Activated T-cell treated with anti-CD3 and anti-CD28 coated beads for 48 hours (primary cell): Measurements from ENCODE around the gene SHANK1.

ENCODE experiments used
- DNase-seq: peaks from one replicate; pipeline ENCODE4 v3.0.0-alpha.2; 2020; ENCODE audit warnings: low read depth

Gene SHANK1

GRCh38 chr19:50728084-50728737 is 8.6 kb upstream of the SHANK1 start:
- peak; percentile 85 for DNase-seq

- no peak for DNase-seq
Measured at GRCh38 chr19:50725911-50726230, 6.3 kb upstream of the SHANK1 start.

GRCh38 chr19:50725218-50725910 is 5.8 kb upstream of the SHANK1 start:
- no peak for DNase-seq

- DNase-seq = peak; percentile 95
Measured at GRCh38 chr19:50724522-50725217, 5.1 kb upstream of the SHANK1 start.

GRCh38 chr19:50723735-50724521 is 4.3 kb upstream of the SHANK1 start:
- no peak for DNase-seq

GRCh38 chr19:50723069-50723468 is 3.5 kb upstream of the SHANK1 start, which contains the start of gene CLEC11A:
Gene CLEC11A, plus strand, starts transcription at chr19:50723364. Its CDS starts 162 bp downstream, at chr19:50723526.
- DNase-seq = no peak

GRCh38 chr19:50722201-50723013 is 2.8 kb upstream of the SHANK1 start:
- no peak for DNase-seq

GRCh38 chr19:50721441-50722137 is 2.0 kb upstream of the SHANK1 start:
- DNase-seq = no peak

- no peak for DNase-seq
Measured at GRCh38 chr19:50720921-50721381, 1.3 kb upstream of the SHANK1 start.

GRCh38 chr19:50720181-50720920 is 749 bp upstream of the SHANK1 start:
- DNase-seq = no peak

GRCh38 chr19:50719119-50719435 is 525 bp downstream of the SHANK1 start:
- no peak for DNase-seq

- DNase-seq = no peak
Measured at GRCh38 chr19:50718255-50719118, 1.1 kb downstream of the SHANK1 start.

GRCh38 chr19:50717891-50718254 is 1.7 kb downstream of the SHANK1 start:
- no peak for DNase-seq

- no peak for DNase-seq
Measured at GRCh38 chr19:50717026-50717723, 2.4 kb downstream of the SHANK1 start.

GRCh38 chr19:50716178-50717025 is 3.2 kb downstream of the SHANK1 start:
- DNase-seq = no peak

GRCh38 chr19:50713556-50714236 is 5.9 kb downstream of the SHANK1 start:
- no peak for DNase-seq

GRCh38 chr19:50712833-50713232 is 6.8 kb downstream of the SHANK1 start:
- no peak for DNase-seq
